Raji (cell line): ENCODE measurements around the gene CEP192.

Experiments
- POLR2A ChIP-seq: IDR thresholded peaks from 2 replicates; pipeline ENCODE4 v1.6.1; 2011; ENCODE audit warnings: low read depth, low read length, control low read depth; ENCODE audit not compliant: insufficient read depth

The CEP192 gene

GRCh38 chr18:13137670-13138419, 146.7 kb downstream of the CEP192 start:
- TF ChIP-seq POLR2A: no peak

- TF ChIP-seq POLR2A: no peak
Observed at GRCh38 chr18:13138420-13139139, 147.4 kb downstream of the CEP192 start.

GRCh38 chr18:13139885-13140450, 148.8 kb downstream of the CEP192 start:
- no peak for TF ChIP-seq POLR2A

GRCh38 chr18:13141209-13141608, 150.0 kb downstream of the CEP192 start:
- no peak for TF ChIP-seq POLR2A

- TF ChIP-seq POLR2A: no peak
Observed at GRCh38 chr18:13145636-13146190, 154.6 kb downstream of the CEP192 start.

- TF ChIP-seq POLR2A: no peak
Observed at GRCh38 chr18:13147130-13147529, 156.0 kb downstream of the CEP192 start.

GRCh38 chr18:13151656-13152055, 160.5 kb downstream of the CEP192 start:
- no peak for TF ChIP-seq POLR2A

GRCh38 chr18:13158428-13158827, 167.3 kb downstream of the CEP192 start:
- no peak for TF ChIP-seq POLR2A

GRCh38 chr18:13159579-13159978, 168.4 kb downstream of the CEP192 start:
- no peak for TF ChIP-seq POLR2A

GRCh38 chr18:13161276-13161899, 170.2 kb downstream of the CEP192 start:
- TF ChIP-seq POLR2A: no peak

- TF ChIP-seq POLR2A: no peak
Observed at GRCh38 chr18:13163167-13163927, 172.2 kb downstream of the CEP192 start.

GRCh38 chr18:13164406-13164805, 173.2 kb downstream of the CEP192 start:
- TF ChIP-seq POLR2A: no peak

GRCh38 chr18:13165636-13166423, 174.7 kb downstream of the CEP192 start:
- no peak for TF ChIP-seq POLR2A
